HTERT RPE-1 (cell line): ENCODE results near the gene LIF.

Experiments used
- in situ Hi-C: fragments of 300-500 bp; cut with MboI; formaldehyde crosslinking; loops from 4 replicates; pipeline ENCODE4 v1.14.3; 2020; ENCODE audit warnings: low sequenced_read_pairs

Gene LIF

DNA sequence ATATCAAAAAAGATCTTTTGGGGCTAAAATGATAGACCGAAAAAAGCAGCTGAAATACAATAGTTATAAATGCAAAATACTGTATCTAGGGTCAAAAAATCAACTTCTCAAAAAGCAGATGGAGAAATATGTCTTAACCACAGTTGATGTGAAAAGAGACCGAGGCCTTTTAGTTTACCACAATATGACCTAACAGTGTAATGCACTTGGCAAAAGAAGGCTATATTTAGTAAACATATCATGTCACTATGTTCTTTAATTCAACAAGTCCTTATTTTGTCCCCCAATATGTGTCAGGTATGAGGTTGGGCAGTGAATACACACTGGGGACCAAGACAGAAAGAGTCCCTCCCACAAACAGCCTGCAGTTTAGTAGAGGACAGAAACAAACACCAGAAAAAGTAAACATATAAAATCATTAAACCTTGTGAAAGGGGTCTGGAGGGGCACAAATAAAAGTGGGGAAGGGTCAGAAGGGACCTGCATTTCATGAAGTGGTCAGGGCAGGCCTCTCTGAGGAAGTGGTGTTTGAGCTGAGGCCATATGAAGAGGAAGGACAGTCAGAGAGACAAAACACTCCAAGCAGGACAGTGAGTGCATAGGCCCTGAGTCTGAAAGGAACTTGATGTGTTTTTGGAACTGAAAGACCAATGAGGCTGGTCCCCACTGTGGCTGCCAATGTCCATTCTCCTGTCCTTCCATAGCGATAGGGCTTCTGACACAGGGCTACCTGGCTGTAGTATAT, 53.4 kb downstream of the LIF start:
- in situ Hi-C loops, result no loop called here

DNA sequence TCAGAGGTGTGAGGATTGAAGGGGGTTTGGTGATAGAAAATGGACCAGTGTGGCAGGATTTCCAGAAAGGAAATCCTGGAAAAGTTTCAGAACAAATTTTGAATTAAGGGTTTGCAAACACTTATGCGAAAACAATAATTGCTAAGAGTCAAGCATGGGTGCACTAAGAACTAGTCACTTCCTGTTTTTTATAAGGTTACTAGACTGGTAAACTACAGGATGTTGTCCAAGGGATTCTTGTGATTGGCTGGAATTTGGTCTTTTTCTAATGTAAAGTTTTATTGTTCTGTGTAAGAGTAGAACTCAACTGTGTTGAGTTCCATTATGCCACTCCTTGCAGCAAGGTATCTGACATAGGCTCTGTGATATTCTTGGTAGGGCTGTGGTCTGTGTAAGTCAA, 54.1 kb downstream of the LIF start:
- in situ Hi-C loops, result no loop called here

DNA sequence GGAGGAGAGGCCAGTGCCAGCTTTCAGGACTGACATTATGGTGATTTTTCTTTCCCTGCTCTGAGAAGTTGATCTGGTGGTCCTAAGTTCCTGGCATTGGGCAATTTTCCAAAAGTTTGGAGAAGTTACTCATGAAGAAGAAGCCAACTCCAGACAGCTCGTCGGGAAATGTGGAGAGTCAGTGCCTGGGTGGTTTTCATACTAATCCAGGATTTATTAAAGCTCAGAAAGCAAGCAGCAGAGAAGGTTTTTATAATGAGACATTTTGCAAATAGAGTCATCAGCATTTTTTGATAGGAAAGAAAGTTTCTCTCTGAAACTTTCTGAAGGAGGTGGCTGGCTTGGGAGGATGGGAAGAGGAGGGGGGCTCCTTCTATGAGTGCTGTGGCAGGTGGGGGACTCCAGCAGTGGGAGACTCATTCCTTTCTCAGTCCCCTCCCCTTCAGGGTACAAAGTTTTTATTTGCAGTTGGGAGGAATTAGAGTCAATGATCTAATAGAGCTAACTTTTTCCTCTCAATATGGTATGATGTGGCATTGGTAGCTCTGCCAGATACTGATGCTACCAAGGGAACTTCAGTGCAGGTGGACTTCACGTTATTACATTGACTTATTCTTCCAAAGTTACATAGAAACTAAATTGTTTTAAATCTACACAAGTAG, 55.4 kb downstream of the LIF start:
- in situ Hi-C loops, result no loop called here

DNA sequence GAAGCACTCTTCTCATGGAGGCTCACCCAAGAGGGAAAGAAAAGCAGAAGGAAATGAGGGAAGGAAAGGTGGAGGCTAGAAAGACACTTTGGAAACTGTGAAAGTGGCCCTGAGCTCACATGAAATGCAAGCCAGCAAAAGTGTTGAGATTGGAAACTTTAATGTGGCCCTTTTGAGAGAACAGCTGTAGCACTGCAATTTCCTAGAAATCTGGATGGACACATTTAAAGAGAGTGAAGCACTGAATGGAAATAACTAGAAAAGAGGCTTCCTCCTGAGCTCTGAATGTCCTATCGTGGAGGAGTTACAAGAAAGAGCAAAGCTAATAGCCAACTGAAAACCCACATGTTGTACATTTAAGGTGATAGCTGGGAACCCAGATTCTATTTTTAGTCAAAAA, 56.0 kb downstream of the LIF start:
- in situ Hi-C loops, result no loop called here
